Measurements from ENCODE around the gene LY6G6D. TPM values are rescaled to one million over a fixed set of nuclear protein-coding genes. Genes with fewer than 3 reads are reported as not detected.

The LY6G6D gene
- total and polyA plus RNA-seq, 2 donors (not counting 1 experiment from before 2014, with no cell fraction given): not detected

DNA sequence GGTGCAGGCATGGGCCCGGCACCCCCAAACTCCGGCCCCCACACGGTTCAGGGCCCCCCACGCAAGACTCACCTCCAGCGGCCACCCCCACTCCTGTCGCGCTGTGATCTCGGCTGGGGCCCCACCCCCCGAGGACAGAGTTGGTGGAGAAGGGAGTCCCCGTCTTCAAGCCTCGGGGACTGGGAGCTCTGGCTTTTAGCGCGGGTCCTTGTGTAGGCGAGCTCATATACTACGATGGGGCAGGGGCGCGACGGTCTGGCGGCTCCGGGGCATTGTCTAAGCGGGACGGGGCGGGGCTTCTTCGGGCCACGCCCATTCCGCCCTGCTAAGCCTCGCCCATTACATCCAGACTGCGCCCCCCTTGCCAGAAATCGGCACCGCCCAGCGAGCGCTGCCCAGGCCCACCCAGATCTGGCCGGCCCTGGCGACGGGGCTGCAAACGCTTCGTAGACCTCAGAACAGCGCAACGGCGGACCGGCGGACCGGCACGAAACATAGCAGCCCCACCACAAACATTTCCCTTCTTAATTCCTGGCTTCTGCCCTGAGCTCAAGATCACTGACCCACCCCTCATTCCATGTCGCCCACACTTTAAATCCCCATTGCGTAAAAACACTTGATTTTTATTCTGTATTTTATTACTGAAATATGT, 15.0 kb downstream of the LY6G6D start:
- H3K27me3 ChIP-seq (ENCODE audit: control insufficient read depth, insufficient read depth, low read length): no peaks in the 10 kb centered on the region
- H3K9me3 ChIP-seq (ENCODE audit: control insufficient read depth, insufficient read depth, low read depth, low read length): no peaks in the 10 kb centered on the region
- peak; percentile 89 to 91 for DNase-seq (ENCODE audit: low read depth in 2 of 2)
- peaks cover 19% of the 10 kb centered on the region for H3K4me1 ChIP-seq (ENCODE audit: control insufficient read depth, extremely low read depth, insufficient read depth, low read length)
- peak overlapping the region; percentile 61 for H3K9ac ChIP-seq (ENCODE audit: insufficient read depth, low read length)
- H3K4me3 ChIP-seq (replicated peaks in 1 of 4; ENCODE audit: control extremely low read depth in 1 of 4, insufficient read depth in 1 of 4, low read depth in 3 of 4, low read length in 4 of 4): peak overlapping the region; percentile 68 to 96 (median 82)
- H2AFZ ChIP-seq (ENCODE audit: low read length): no peak overlapping the region
- H3K79me2 ChIP-seq (ENCODE audit: control insufficient read depth, insufficient read depth, low read length): peaks cover 32% of the 10 kb centered on the region
- H3K4me2 ChIP-seq (ENCODE audit: extremely low read depth, insufficient read depth, low read length): peak overlapping the region; percentile 99
- H4K20me1 ChIP-seq (ENCODE audit: control insufficient read depth, extremely low read depth, insufficient read depth, low read length): no peaks in the 10 kb centered on the region
- H3K27ac ChIP-seq (ENCODE audit: insufficient read depth, low read length): peak overlapping the region; percentile 76
- TF ChIP-seq EZH2 (IDR thresholded peaks at IDR 0.05; ENCODE audit: low read length, missing control alignments) (no peak), CTCF (conservative IDR thresholded peaks at IDR 0.05 in 1 of 2, IDR thresholded peaks at IDR 0.05 in 1 of 2; ENCODE audit: low read depth in 1 of 2, low read length in 2 of 2) (no peak)
- H3K36me3 ChIP-seq (ENCODE audit: control insufficient read depth, insufficient read depth, low read length): peaks cover 34% of the 10 kb centered on the region

GRCh38 chr6:31730631-31731086, 15.5 kb downstream of the LY6G6D start:
- Histone ChIP-seq H3K36me3 (ENCODE audit: control insufficient read depth, insufficient read depth, low read length) (peaks cover 34% of the 10 kb centered on the region), H3K4me3 (replicated peaks in 1 of 4; ENCODE audit: control extremely low read depth in 1 of 4, insufficient read depth in 1 of 4, low read depth in 3 of 4, low read length in 4 of 4) (peak overlapping the region in 3 of 4 experiments; percentile 19 to 96 (median 68)), H3K9ac (ENCODE audit: insufficient read depth, low read length) (no peak overlapping the region), H3K27me3 (ENCODE audit: control insufficient read depth, insufficient read depth, low read length) (no peaks in the 10 kb centered on the region), H3K27ac (ENCODE audit: insufficient read depth, low read length) (peak overlapping the region; percentile 76), H3K9me3 (ENCODE audit: control insufficient read depth, insufficient read depth, low read depth, low read length) (no peaks in the 10 kb centered on the region), H3K79me2 (ENCODE audit: control insufficient read depth, insufficient read depth, low read length) (peaks cover 38% of the 10 kb centered on the region), H2AFZ (ENCODE audit: low read length) (no peak overlapping the region), H3K4me1 (ENCODE audit: control insufficient read depth, extremely low read depth, insufficient read depth, low read length) (peaks cover 19% of the 10 kb centered on the region), H4K20me1 (ENCODE audit: control insufficient read depth, extremely low read depth, insufficient read depth, low read length) (no peaks in the 10 kb centered on the region), H3K4me2 (ENCODE audit: extremely low read depth, insufficient read depth, low read length) (peak overlapping the region; percentile 99)
- no peak for DNase-seq (ENCODE audit: low read depth in 2 of 2)
- TF ChIP-seq CTCF (conservative IDR thresholded peaks at IDR 0.05 in 1 of 2, IDR thresholded peaks at IDR 0.05 in 1 of 2; ENCODE audit: low read depth in 1 of 2, low read length in 2 of 2) (no peak), EZH2 (IDR thresholded peaks at IDR 0.05; ENCODE audit: low read length, missing control alignments) (no peak)

- Histone ChIP-seq H4K20me1 (ENCODE audit: control insufficient read depth, extremely low read depth, insufficient read depth, low read length) (no peaks in the 10 kb centered on the region), H3K27ac (ENCODE audit: insufficient read depth, low read length) (no peak overlapping the region), H3K9me3 (ENCODE audit: control insufficient read depth, insufficient read depth, low read depth, low read length) (no peaks in the 10 kb centered on the region), H3K27me3 (ENCODE audit: control insufficient read depth, insufficient read depth, low read length) (no peaks in the 10 kb centered on the region), H3K79me2 (ENCODE audit: control insufficient read depth, insufficient read depth, low read length) (peaks cover 51% of the 10 kb centered on the region), H3K4me1 (ENCODE audit: control insufficient read depth, extremely low read depth, insufficient read depth, low read length) (peaks cover 23% of the 10 kb centered on the region), H3K4me3 (replicated peaks in 1 of 4; ENCODE audit: control extremely low read depth in 1 of 4, insufficient read depth in 1 of 4, low read depth in 3 of 4, low read length in 4 of 4) (no peak overlapping the region), H3K9ac (ENCODE audit: insufficient read depth, low read length) (no peak overlapping the region), H3K36me3 (ENCODE audit: control insufficient read depth, insufficient read depth, low read length) (peaks cover 30% of the 10 kb centered on the region), H3K4me2 (ENCODE audit: extremely low read depth, insufficient read depth, low read length) (no peak overlapping the region), H2AFZ (ENCODE audit: low read length) (no peak overlapping the region)
- DNase-seq (ENCODE audit: low read depth in 2 of 2): no peak
- no peak for TF ChIP-seq CTCF (conservative IDR thresholded peaks at IDR 0.05 in 1 of 2, IDR thresholded peaks at IDR 0.05 in 1 of 2; ENCODE audit: low read depth in 1 of 2, low read length in 2 of 2)
- TF ChIP-seq EZH2 (IDR thresholded peaks at IDR 0.05; ENCODE audit: low read length, missing control alignments): no peak
Measured at GRCh38 chr6:31732029-31732428, 16.9 kb downstream of the LY6G6D start.

All from fibroblast of lung (primary cell).